HG03342 (cell line): ENCODE data around the gene PRKG1.
"Not testable (repeated sequence)": the region's sequence is repeated elsewhere in the genome, so short reads cannot be mapped to it uniquely, and the experiment has no call there.

Experiments used
- ATAC-seq: cut with Tn5 transposase; IDR thresholded peaks from one replicate; pipeline ENCODE4 v1.9.1; 2021; ENCODE audit warnings: mild to moderate bottlenecking, moderate library complexity; ENCODE audit not compliant: unreplicated experiment

PRKG1 gene

GRCh38 chr10:51564896-51565510, 490.7 kb downstream of the PRKG1 start:
- ATAC-seq, result no peak

- no peak for ATAC-seq
Observed at GRCh38 chr10:51567271-51567670, 493.0 kb downstream of the PRKG1 start.

DNA sequence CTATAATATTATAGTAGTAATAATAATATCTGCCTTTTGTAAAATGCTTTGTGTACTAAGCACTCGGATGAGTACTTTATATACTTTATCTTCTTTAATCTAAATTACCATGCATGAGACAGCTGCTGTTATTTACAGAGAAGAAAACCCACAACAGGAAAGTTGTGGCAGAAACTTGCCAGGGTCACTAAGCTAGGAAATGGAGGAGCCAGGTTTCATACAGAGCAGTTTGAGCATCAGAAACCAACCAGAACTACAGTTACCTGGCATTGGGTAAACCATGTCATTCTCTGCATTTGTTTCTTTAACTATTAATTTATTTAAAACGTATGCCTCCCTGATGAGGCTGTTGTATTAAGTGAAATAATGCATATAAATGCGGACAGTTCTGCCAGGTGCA, 495.2 kb downstream of the PRKG1 start:
- ATAC-seq, result no peak

DNA sequence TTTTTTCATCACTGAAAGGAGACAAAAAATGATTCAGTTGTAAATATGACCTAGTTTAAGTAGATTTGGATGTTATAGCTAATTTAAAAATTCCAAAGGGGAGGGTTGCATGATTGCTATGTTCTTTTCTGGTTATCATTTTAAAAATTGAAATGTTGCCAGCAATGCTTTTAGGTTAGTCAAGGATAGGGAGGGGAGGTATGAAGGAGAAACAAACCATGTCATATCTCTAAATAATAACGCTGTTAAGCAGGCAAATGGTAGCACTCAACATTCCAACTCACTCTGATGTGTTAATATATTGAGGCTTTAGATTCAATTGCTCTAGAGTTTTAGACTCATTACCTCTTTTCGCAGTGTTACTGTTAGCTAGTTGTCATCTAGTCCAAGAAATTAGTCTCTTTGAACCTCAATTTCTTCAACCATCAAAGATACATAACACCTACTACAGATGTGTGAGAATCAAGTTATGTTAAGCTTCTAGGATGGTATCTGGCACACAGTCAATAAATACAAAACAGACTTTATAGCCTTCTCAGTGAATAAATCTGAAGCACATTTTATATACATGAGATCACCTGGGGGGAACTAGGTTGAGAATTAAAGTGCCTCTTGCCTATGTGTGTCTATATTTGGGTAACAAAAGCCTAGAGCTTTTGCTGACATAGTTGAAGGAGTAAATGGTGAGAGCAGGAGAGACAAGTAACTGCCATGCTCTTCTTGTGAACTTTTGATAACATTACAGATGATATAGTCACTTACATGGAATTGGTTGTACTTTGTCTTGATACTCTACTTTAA, 500.2 kb downstream of the PRKG1 start:
- no peak for ATAC-seq

DNA sequence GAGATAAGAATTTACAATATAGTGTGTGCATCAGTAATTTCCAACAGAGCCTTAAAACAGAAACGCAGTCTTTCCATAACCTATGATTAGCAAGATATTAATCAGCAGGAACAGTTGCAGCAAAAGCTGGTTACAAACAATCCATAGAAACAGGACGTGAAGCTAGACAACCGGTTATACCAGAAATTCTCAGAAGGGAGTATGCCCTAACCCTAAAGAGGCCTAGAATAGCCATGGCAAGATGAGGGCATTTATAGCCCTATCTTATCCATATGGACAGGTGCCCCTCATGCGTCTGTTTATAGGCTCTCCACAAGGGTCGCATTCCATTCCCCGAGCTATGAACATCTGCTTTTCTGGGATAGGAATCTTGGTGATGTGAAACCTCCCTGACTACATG, 506.9 kb downstream of the PRKG1 start:
- not testable (repeated sequence) for ATAC-seq

DNA sequence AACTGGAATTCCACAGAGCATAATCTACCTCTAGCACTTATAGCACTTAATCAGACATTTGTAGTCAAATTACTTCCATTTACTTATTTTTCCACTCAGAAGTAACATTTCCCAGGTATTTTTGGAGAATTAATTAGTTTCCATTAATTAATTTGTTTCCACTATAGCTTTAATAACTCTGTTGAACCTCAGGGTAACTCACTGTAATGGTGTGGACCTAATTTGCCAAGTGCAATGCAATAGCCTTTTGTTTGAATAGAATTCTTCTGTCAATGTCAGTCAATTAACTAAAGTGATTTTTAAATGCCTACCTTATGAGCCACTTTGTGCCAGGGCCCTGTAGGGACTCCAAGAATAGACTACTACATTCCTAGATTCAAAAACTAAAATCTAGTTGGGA, 509.7 kb downstream of the PRKG1 start:
- no peak for ATAC-seq

- no peak for ATAC-seq
Observed at GRCh38 chr10:51585742-51586141, 511.5 kb downstream of the PRKG1 start.

GRCh38 chr10:51588984-51589383, 514.7 kb downstream of the PRKG1 start:
- no peak for ATAC-seq

- ATAC-seq, result no peak
Observed at GRCh38 chr10:51590818-51591217, 516.5 kb downstream of the PRKG1 start.

GRCh38 chr10:51596695-51597094, 522.4 kb downstream of the PRKG1 start:
- ATAC-seq, result no peak

DNA sequence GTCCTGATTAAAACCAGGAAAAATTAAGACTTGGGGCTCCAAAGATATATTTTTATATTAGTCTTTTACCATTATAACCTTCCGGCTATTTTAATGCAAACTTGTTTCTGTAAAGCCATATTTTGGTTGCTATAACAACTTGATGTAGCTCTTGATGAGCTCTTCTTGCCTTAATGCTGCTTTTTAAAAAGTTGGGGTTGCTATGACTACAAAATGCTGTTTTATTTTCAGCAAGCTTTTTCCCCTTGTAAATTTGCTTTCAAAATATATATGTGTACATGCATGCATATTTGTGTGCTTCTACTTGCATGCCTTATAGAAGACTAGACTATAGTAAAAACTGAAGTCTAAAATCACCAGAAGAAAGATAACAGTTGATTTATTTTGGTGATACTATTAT, 525.4 kb downstream of the PRKG1 start:
- ATAC-seq, result no peak

DNA sequence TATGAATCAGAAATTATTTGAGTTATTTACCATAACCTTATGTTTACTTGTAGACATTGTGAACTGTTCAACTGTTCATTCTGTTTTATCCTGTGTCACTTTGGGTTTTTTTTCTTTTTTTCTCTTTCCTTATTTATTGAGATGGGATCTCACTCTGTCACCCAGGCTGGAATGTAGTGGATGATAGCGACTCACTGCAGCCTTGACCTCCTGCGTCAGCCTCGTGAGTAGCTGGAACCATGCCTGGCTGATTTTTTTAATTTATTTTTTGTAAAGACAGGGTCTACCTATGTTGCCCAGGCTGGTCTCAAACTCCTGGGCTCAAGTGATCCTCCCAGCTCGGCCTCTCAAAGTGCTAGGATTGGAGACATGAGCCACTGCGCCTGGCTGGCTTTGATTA, 528.0 kb downstream of the PRKG1 start:
- ATAC-seq, result no peak

GRCh38 chr10:51604579-51604978, 530.3 kb downstream of the PRKG1 start:
- no peak for ATAC-seq

DNA sequence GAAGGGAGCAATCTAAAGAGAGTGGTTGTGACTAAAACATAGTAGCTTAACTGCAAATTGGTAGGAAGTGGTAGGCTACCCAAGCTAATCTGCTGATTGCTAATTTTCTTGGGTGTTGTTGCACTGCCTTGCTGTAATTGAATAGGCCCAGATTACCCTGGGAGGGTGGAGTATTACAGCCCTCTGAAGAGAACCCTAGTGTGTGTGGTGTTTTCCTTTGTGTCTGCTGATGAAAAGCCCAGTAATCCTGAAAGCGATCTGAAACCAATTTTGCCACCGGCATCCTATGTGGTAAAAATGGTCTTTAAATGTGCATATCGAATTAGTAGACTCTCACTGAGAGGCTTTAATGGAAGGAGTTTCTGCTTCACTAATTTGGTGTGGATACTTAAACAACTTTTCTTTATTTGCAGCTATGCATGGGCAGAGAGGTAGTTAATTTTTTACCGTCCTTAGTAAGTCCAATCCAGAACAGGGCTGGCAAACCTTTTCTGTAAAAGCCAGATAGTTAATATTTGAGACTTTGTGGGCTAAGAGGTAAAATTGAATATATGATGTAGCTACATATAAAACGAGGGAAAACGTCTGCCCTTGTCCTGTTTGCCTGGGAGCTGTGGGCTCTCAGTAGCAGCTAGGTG, 532.7 kb downstream of the PRKG1 start:
- no peak for ATAC-seq

GRCh38 chr10:51607463-51607835, 533.2 kb downstream of the PRKG1 start:
- no peak for ATAC-seq

- no peak for ATAC-seq
Observed at GRCh38 chr10:51608211-51608610, 533.9 kb downstream of the PRKG1 start.

- no peak for ATAC-seq
Observed at GRCh38 chr10:51615764-51616298, 541.5 kb downstream of the PRKG1 start.

- no peak for ATAC-seq
Observed at GRCh38 chr10:51617576-51618235, 543.4 kb downstream of the PRKG1 start.

DNA sequence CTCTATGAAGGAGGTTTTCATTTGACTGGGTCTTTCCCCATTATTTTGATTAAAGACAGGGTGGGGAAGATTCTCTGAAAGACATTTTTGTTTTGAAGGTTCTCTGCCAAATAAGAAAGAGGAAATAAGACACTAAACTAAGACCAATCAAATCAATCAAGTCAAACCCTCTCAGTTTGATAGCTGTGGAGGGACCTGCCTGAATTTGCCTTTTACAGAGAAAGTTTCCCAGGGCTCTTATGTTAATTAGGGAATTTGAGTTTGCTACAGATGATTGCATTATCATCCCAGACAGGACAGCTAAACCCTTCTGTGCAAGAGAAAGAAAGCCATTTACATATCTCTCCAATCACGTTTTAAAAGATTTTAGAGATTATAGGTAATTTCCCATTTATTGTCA, 545.1 kb downstream of the PRKG1 start:
- ATAC-seq, result no peak

- ATAC-seq, result no peak
Observed at GRCh38 chr10:51620131-51620530, 545.8 kb downstream of the PRKG1 start.

DNA sequence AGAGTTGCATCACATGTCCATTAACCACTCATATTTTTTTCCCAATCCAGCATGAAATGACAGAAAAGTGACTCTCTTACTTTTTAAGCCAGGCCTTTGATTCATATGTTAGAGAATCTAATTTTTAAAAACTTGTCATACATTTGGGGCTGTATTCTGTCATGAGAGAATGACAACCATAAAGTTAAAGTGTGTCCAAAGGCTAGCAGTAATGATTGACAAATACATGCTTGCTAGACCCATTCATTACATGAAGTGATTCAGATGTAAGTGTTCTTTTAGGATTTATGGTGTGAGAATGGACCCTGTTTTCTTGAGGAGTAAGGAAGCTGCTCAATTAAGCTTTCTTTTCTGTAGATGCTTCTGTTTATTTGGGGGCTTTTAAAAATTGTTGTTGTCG, 549.7 kb downstream of the PRKG1 start:
- ATAC-seq, result no peak
